COLO829 (cell line): ENCODE measurements around the gene UNC13D.
"Not testable (repeated sequence)": the region's sequence is repeated elsewhere in the genome, so short reads cannot be mapped to it uniquely, and the experiment has no call there.

Experiments used
- DNase-seq: peaks from one replicate; pipeline ENCODE4 v3.0.0; 2012; ENCODE audit warnings: low spot score

UNC13D gene

DNA sequence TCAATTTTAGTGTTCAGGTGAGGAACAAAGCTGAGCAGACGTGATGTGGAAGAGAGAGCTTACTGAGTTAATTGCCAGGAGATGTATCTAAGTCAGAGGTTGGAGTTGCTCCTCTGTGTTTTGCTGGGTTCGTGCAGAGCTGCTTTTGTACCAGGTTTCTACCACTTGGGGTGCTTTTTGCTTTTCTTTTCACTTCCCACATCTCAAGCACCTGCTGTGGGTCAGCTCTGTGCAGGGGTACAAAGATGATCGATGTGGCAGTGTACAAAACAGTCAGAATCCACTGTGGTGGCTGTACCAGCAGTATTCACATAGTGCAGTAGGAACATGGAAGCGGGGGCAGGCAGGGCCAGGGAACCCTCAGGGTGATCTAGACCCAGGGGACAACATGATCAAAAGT, 44.8 kb downstream of the UNC13D start:
- DNase-seq, result no peak

DNA sequence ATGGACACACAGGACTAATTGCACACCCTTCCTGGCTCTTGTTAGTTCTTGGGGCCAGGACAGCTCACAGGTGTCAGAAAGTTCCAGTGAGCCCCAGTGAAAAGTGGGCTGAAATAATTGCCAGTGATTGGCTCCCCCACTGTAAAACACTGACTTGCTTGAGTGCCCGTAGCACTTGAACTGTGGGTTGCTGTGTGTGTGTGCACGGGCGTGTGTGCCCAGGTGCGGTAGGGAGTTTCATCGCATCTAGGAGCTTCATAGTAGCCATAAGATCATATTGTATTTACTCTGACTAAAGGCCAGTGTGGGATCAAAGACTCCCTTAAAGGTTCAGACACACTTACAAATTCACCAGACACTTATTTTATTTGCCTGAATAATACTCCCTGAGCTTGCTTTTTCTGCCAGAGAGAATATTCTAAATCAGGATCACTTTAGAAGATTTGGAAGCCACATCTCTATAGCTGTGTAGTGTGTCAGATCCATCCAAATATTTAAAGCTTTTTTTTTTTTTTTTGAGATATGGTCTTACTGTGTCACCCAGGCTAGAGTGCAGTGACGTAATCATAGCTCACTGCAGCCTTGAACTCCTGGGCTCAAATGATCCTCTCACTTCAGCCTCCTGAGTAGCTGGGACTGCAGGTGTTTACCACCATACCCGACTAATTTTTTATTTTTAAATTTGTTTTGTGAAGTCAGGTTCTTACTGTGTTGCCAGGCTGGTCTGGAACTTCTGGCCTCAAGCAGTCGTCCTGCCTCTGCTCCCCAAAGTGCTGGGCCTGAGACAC, 48.2 kb downstream of the UNC13D start:
- DNase-seq, result no peak

DNA sequence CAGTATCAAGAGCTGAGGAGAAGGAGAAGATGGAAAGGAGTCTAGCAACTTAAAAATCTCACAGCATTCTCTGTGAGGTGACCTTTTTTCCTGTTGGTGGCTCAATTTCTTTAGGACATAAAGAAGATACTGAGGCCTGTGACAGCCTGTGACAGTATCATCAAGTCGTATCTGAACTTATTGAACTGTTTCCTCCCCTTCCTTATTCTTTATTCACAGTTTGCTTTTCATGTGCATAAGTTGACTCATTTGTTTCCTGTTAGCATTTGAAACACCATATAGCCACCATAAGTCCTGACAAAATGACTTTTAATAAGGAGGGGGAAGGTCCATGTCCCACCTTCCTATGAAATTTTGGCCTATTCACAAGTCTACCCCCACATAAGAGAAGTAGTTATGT, 50.7 kb downstream of the UNC13D start:
- DNase-seq, result no peak

DNA sequence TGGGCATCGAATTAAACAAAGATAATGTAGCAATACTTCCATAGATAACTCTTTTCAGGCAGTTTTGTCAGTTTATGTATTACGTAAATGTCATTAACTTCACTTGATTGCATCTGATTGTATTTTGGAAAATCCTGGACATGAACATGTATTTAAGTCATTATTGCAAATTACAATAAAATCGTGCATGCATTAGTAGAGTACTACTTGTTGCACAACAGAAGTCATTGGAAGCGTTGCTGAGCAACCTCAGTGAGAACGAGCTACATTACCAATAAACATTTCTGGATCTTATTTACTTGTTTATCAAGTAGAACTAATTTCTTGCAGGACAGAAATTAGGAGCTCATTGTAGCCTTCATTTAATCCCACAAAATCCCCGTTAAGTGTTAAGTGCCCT, 53.0 kb downstream of the UNC13D start:
- no peak for DNase-seq

DNA sequence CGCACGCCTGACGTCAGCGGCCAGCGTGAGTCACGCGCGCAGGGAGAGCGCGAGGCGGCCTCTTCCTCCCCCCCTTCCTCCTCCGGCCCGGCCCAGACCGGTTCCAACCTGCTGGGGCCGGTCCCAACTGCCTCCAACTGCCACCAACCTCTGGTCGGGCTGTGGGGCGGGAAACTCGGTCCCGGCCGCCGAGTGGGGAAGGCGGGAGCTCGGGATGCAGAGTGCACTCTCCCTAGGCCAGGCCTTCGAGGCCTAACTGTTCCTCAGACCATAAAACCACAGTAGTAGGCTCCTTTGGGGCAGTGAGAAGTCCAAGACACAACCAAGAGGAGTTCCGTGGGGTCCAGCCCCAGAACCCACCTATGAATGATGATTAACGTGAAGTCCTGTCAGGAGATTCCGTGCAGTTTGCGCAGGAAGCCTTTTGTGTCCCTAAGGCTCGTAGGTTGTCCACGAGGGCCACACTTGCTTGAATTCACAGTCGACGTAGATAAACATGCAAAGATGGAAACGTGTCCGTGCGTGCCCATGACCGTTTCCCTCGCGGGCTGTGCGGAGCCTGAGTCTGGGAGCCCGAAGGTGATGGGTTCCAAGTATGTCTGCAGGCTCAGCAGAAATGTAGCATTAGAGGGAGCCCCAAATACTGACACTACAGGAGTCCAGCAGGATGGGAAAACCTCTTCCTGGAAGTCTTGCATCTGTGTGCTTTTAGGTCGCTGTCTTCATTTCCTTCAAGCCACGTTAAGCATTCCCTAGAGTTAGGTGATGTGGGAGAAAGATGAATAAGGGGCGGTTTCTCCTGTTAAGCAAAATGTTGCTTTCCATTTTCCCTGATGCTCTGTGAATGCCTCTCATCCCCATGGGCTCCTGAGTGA, 59.0 kb downstream of the UNC13D start:
- DNase-seq, result peak; percentile 64

DNA sequence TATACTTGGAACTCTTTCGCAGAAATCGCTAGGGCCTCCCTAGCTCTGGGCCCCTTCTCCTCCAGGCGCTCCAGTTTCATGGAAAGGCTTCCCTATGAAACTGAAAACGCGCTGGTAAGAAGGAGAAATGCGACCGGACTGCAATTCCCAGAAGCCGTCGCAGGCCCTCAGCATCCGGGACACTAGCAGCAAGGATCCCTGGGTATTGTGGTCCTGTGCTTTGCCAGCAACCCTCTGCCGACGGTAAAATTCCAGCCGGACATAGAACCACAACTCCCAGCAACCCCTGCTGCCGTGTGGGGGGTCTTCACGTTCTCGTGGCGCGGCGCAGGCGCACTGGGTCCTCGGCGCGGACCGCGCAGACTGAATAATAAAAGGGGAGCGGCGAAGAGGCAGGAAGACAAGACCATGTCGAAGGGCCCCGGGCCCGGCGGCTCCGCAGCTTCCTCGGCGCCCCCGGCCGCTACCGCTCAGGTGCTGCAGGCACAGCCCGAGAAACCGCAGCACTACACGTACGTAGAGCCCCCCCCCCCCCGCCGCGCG, 59.7 kb downstream of the UNC13D start, which contains the start of gene UNK:
TSS of gene UNK (plus strand) at position 334 of the 543 bp plus-strand sequence. CDS start at position 409, 75 bp downstream.
- peak; percentile 99 for DNase-seq

DNA sequence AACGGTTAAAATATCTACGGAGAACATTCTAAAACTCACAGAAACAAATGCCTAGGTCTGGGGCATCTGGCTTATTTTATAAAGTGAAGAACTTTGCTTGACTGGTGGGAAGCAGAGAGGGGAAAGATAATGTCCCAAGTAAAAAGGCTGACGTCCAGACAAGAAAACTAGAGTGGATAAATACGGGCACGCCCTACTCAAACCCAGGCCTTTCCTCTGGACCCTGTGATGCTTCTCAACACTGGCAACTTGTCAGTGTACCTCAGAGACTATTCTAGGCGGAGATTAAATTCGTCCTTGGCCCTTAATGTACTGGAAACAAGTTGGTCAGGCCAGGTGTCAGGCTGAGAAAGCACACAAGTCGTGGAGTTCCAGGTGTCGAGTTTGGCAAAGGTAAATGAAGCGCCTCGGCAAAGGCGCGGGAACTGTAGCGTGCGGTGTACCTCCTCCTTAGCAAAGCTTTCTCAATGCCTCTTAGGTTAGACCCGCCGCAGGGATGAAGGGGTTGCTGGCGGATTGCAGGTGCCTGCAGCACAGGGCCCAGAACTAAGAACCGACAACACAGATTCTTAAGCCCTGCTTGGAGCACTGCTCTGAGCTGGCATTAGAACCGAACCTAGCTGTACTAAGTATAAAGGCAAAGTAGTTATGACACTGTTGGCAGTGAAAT, 60.3 kb downstream of the UNC13D start:
- DNase-seq, result no peak

DNA sequence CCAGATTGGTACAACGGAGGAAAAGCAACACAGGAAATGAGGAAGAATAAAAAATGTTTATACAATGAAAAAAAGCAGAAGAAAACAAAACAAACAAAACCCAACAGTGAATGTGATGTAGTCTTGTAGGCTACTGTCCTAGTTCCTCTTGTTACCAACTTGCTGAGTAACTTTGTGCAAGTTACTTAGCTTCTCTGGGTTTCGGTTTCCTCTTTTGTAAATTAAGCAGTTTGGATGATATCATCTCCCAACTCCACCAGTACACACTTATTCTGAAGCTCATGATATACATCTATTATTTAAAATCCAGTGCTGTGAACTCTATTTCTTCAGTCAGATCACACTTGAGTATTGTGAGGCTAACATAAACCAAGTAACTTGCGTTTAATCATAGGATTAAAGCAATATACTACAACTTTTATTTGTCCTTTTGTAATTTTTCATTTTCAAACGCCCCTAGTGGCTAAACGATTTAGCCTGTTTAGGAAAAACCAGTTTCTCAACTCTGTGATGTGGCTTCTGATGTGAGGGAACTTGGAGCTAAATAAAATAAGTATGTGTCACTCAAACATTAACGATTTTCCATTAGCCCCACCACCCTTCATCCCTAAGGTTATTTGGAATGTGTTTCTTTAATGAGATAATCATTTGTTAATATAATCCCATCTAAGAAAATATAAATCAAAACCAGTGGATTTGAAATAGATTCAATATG, 61.0 kb downstream of the UNC13D start:
- DNase-seq, result no peak

DNA sequence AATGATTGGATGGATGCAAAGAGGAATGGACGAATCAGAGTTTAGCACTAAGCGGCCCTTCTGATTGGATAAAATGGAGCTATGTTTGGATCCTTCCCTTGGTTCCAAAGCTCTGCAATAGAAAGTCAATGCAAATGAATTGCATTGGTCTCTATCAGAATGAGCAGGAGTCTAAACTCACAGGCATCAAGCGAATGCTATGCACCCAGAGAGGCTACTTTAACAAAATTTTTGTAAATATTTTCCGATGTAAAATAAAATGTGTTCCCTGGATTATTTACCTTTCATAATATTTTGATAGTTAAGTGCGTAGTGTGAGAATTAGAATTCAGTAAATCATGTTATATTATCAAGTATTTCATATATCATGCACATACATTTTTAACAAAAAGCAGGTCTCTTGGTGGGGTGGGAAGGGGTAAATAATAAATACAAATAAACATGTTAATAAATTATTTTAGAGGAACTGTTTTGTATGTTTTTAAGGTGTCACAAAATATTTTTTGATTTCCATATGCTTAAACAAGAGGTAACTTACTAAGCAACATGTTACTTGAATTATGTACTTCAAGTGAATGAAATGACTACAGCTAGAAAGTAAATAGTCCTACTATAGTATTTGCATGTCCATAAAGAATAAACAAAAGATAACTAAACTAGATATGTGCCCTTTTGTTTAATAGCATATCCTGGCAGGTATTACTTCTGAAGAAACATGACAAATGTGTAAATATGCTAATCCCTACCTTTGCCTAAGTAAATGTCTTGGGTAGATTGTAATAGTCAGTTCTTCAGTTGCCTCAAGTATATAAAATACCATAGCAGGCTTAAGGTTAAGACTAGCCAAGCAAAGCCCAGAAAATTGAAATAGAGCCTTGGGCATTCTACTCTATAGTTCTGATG, 64.0 kb downstream of the UNC13D start:
- no peak for DNase-seq

DNA sequence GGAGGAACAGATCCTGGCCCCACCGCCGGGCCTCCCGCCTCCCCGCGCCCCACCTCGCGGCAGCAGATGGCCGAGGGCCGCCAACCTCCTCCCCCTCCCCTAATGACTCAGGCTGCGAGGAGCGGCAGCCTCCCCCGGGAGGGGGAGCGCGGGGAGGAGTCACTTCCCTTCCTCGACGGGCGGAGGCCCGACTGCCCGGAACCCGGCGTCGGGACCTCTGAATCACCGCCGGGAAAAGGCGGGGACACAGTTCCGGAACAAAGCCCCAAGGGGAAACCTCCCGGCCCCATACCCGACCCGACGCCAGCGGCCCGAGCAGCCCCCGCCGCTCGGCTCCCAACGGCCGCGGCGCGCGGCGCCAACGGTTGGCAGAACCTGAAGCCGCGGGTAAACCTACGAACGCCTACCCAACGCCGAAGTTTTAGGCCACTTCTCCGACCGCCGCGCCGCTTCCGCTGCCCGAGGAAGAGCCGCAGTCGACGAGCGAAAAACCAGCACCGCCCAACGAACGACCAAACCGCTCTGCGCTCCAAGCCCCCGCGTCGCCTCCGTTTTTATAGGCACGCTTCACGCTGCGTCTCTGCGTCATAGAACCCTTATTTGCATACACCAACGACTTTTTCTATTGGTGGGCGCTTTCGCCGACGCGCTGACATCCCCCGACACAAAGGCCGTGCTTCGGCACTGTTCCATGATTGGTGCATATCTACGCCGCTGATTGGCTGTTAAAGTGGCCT, 64.8 kb downstream of the UNC13D start:
- peak; percentile 98 for DNase-seq

DNA sequence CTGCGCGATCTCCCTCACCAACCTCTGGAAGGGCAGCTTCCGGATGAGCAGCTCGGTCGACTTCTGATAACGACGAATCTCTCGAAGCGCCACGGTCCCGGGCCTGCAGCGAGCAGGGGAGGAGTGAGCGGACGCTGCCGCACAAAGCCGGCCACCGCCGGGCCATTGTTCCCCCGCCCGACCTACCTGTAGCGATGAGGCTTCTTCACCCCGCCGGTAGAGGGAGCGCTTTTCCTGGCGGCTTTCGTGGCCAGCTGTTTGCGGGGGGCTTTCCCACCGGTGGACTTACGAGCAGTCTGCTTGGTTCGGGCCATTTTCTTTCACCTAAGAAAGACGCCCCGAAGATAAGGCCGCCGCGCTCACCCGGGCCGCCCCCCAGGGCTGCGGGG, 65.3 kb downstream of the UNC13D start:
- no peak for DNase-seq

DNA sequence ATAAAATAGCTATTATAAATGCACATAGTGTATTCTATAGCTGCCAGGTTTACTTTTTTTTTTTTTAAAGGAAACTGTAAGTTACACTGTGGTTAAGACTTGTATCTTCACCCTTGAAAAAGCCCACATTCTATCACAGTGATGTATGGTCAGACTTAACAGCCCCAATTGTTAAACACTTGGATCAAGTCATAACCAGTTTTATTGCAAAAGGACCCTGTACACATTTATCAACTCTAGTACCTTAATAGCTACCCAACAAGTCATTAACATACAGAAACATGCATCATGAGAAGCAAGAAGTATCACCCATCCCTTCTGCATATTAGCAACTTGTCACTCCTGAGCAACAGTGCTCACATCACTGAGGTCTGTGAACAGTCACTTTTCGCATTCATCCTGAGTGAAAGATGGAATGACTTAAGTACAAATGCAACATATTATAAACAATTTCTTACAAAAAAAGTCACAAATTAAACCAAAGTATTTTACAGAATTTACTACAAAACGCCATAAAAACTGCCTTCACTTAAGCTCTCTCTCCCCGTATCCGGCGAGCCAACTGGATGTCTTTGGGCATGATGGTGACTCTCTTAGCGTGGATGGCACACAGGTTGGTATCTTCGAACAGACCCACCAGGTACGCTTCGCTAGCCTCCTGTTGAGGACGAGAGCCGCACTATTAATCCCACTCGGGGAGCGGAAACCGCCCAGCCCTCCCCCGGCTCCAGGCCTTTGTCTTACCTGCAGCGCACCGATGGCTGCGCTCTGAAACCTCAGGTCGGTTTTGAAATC, 65.9 kb downstream of the UNC13D start:
- not testable (repeated sequence) for DNase-seq

DNA sequence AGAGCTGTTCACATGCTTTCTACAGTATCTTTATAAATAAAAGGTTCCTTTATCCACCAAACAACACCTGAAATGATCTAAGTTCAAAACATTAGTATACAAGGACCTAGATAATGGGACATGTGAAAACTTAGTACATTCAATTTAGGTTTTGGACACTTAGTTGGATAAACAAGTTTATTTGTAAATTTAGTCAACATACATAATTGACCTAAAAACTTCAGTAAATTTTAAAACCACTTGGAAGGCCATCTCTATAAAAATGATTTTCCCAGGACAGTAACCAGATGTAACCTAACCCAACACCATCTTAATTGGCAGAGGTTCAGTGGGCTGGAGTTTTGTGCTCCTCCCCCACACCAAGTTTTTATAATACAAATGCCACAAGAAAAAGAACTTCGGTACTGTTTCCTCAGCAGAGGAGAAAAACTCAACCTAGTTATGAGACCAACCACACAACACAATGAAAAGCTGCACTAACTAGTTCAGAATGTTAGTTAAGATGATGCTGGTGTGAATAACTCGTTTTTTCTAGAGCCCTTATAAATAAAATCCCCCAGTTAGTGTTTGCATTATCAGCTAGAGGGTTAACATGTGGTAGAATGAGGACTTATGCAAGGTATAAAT, 66.8 kb downstream of the UNC13D start:
- no peak for DNase-seq
